NCI-H2171 (cell line): ENCODE data around the gene GPR137.

Experiments used
- DNase-seq: peaks from one replicate; lab custom pipeline; 2025; lab: John Stamatoyannopoulos, UW

GPR137 gene

GRCh38 chr11:64263947-64264317 is 21.7 kb upstream of the GPR137 start:
- no peak for DNase-seq

- DNase-seq = no peak
Measured at GRCh38 chr11:64264371-64264852, 21.2 kb upstream of the GPR137 start.

- no peak for DNase-seq
Measured at GRCh38 chr11:64265176-64266160, 20.2 kb upstream of the GPR137 start.

GRCh38 chr11:64266339-64266738 is 19.3 kb upstream of the GPR137 start:
- DNase-seq = no peak

GRCh38 chr11:64267207-64267945 is 18.3 kb upstream of the GPR137 start:
- DNase-seq = no peak

- DNase-seq = no peak
Measured at GRCh38 chr11:64268025-64268892, 17.4 kb upstream of the GPR137 start.

GRCh38 chr11:64268893-64269539 is 16.6 kb upstream of the GPR137 start:
- no peak for DNase-seq

- peak; percentile 98 for DNase-seq
Measured at GRCh38 chr11:64269540-64270220, 16.0 kb upstream of the GPR137 start.

GRCh38 chr11:64275031-64275800 is 10.4 kb upstream of the GPR137 start:
- no peak for DNase-seq

- no peak for DNase-seq
Measured at GRCh38 chr11:64275841-64276240, 9.8 kb upstream of the GPR137 start.

- DNase-seq = no peak
Measured at GRCh38 chr11:64276653-64277431, 8.8 kb upstream of the GPR137 start.

GRCh38 chr11:64278576-64279190 is 7.0 kb upstream of the GPR137 start:
- DNase-seq = no peak

GRCh38 chr11:64281957-64282770 is 3.5 kb upstream of the GPR137 start:
- DNase-seq = no peak

- no peak for DNase-seq
Measured at GRCh38 chr11:64283092-64283491, 2.6 kb upstream of the GPR137 start.

GRCh38 chr11:64284048-64284961 is 1.3 kb upstream of the GPR137 start, which contains the start of gene BAD:
Gene BAD (minus strand): TSS chr11:64284665. CDS start chr11:64284368, 297 bp downstream.
- peak; percentile 95 for DNase-seq
